Activated B cell treated with CpG ODN at 0.5 μM for 24 hours (primary cell): Measurements from ENCODE around the gene TUBA8. TPM values are rescaled to one million over a fixed set of nuclear protein-coding genes. Genes with fewer than 3 reads are reported as not detected.

Source experiments
- ATAC-seq: fragments of 200-7000 bp; cut with Tn5 transposase; one replicate; pipeline ENCODE4 v1.10.0; 2021; ENCODE audit warnings: low read depth, mild to moderate bottlenecking, moderate library complexity
- CTCF ChIA-PET: fragments of 350-600 bp; sonication (Branson Sonifier 250); formaldehyde crosslinking; loops from one replicate; lab custom pipeline; 2021; ENCODE audit warnings: antibody characterized with exemption; lab: Charles Lee
- POLR2A ChIA-PET: fragments of 350-600 bp; sonication (Branson Sonifier 250); formaldehyde crosslinking; loops from one replicate; lab custom pipeline; 2021; ENCODE audit warnings: antibody characterized with exemption; lab: Charles Lee
- DNase-seq: peaks from one replicate; pipeline ENCODE4 v3.0.0; 2022
- H3K27ac Mint-ChIP-seq: one replicate; pipeline ENCODE4 v1.8.0; 2020; ENCODE audit warnings: mixed read lengths
- H3K27me3 Mint-ChIP-seq: one replicate; pipeline ENCODE4 v1.8.0; 2021; ENCODE audit warnings: mixed read lengths
- H3K36me3 Mint-ChIP-seq: one replicate; pipeline ENCODE4 v1.8.0; 2021; ENCODE audit warnings: low read depth, mixed read lengths
- H3K4me1 Mint-ChIP-seq: one replicate; pipeline ENCODE4 v1.8.0; 2021; ENCODE audit warnings: mixed read lengths
- H3K4me3 Mint-ChIP-seq: one replicate; pipeline ENCODE4 v1.8.0; 2020; ENCODE audit warnings: mild to moderate bottlenecking, mixed read lengths
- H3K9me3 Mint-ChIP-seq: one replicate; pipeline ENCODE4 v1.8.0; 2020; ENCODE audit warnings: mixed read lengths
- CTCF ChIP-seq: fragments of 200-600 bp; IDR thresholded peaks from one replicate; pipeline ENCODE4 v1.8.0; 2022; ENCODE audit warnings: antibody characterized with exemption, mild to moderate bottlenecking
- intact Hi-C: fragments of 100-400 bp; cut with micrococcal nuclease; formaldehyde crosslinking; loops from one replicate; pipeline ENCODE4 v1.15.1; 2024
- total RNA-seq: library from RNA; stranded (reverse); gene quantifications from 2 replicates; pipeline ENCODE4 v1.2.3, GENCODE V29; 2022

TUBA8 gene
- total RNA-seq, 1 donor from 2014 or later: 2.4 TPM

- Mint-ChIP-seq H3K4me3 (no peak overlapping the region), H3K9me3 (no peaks in the 10 kb centered on the region), H3K4me1 (peaks cover 30% of the 10 kb centered on the region), H3K27ac (no peak overlapping the region), H3K27me3 (peaks cover 18% of the 10 kb centered on the region), H3K36me3 (no peaks in the 10 kb centered on the region)
- CTCF ChIA-PET: no interaction called here
- ATAC-seq (no peak), DNase-seq (no peak)
- POLR2A ChIA-PET: no interaction called here
- intact Hi-C loops: no loop called here
- TF ChIP-seq CTCF: no peak
These were observed 3.2 kb downstream of the TUBA8 start for GRCh38 chr22:18113680-18114394.

GRCh38 chr22:18114495-18114894 is 3.9 kb downstream of the TUBA8 start:
- ATAC-seq (no peak), DNase-seq (no peak)
- no peak overlapping the region for H3K27ac Mint-ChIP-seq
- ChIA-PET CTCF (no interaction called here), POLR2A (no interaction called here)
- H3K36me3 Mint-ChIP-seq: no peaks in the 10 kb centered on the region
- no peak for TF ChIP-seq CTCF
- H3K27me3 Mint-ChIP-seq: peaks cover 17% of the 10 kb centered on the region
- peaks cover 31% of the 10 kb centered on the region for H3K4me1 Mint-ChIP-seq
- intact Hi-C loops: no loop called here
- no peaks in the 10 kb centered on the region for H3K9me3 Mint-ChIP-seq
- H3K4me3 Mint-ChIP-seq: no peak overlapping the region

GRCh38 chr22:18114976-18115652 is 4.5 kb downstream of the TUBA8 start:
- intact Hi-C loops: no loop called here
- peaks cover 11% of the 10 kb centered on the region for H3K27me3 Mint-ChIP-seq
- no peak for ATAC-seq

GRCh38 chr22:18115906-18116371 is 5.3 kb downstream of the TUBA8 start:
- H3K4me1 Mint-ChIP-seq: peaks cover 22% of the 10 kb centered on the region
- intact Hi-C loops: no loop called here
- H3K27ac Mint-ChIP-seq: no peak overlapping the region
- no peaks in the 10 kb centered on the region for H3K9me3 Mint-ChIP-seq
- TF ChIP-seq CTCF: no peak
- CTCF ChIA-PET: no interaction called here
- no peaks in the 10 kb centered on the region for H3K36me3 Mint-ChIP-seq
- POLR2A ChIA-PET: no interaction called here
- H3K4me3 Mint-ChIP-seq: no peak overlapping the region
- peaks cover 8% of the 10 kb centered on the region for H3K27me3 Mint-ChIP-seq
- ATAC-seq (no peak), DNase-seq (no peak)

More at GRCh38 chr22:18114976-18115652, 4.5 kb downstream of the TUBA8 start:
- no peak for DNase-seq
- no peak overlapping the region for H3K27ac Mint-ChIP-seq
- H3K4me1 Mint-ChIP-seq: peaks cover 27% of the 10 kb centered on the region
- POLR2A ChIA-PET: no interaction called here
- CTCF ChIA-PET: no interaction called here
- no peaks in the 10 kb centered on the region for H3K9me3 Mint-ChIP-seq
- H3K36me3 Mint-ChIP-seq: no peaks in the 10 kb centered on the region
- no peak overlapping the region for H3K4me3 Mint-ChIP-seq
- no peak for TF ChIP-seq CTCF

- peaks cover 17% of the 10 kb centered on the region for H3K4me1 Mint-ChIP-seq
- no peak overlapping the region for H3K27ac Mint-ChIP-seq
- POLR2A ChIA-PET: no interaction called here
- intact Hi-C loops: no loop called here
- no peak for TF ChIP-seq CTCF
- no peak overlapping the region for H3K4me3 Mint-ChIP-seq
- H3K36me3 Mint-ChIP-seq: no peaks in the 10 kb centered on the region
- H3K27me3 Mint-ChIP-seq: peaks cover 6% of the 10 kb centered on the region
- DNase-seq: no peak
- CTCF ChIA-PET: no interaction called here
- no peaks in the 10 kb centered on the region for H3K9me3 Mint-ChIP-seq
- no peak for ATAC-seq
These were observed 6.0 kb downstream of the TUBA8 start for GRCh38 chr22:18116634-18117033.
